Kidney glomerular epithelial cell (primary cell): ENCODE data around the gene IER2.

ENCODE experiments used
- DNase-seq: peaks from one replicate; lab custom pipeline; 2025; lab: John Stamatoyannopoulos, UW

IER2 gene

GRCh38 chr19:13119627-13120026, 30.6 kb upstream of the IER2 start:
- DNase-seq: no peak

GRCh38 chr19:13120031-13120430, 30.2 kb upstream of the IER2 start:
- DNase-seq: no peak

- no peak for DNase-seq
These were observed 29.4 kb upstream of the IER2 start for GRCh38 chr19:13120817-13121216.

GRCh38 chr19:13121551-13122274, 28.5 kb upstream of the IER2 start:
- no peak for DNase-seq

GRCh38 chr19:13122275-13122878, 27.8 kb upstream of the IER2 start:
- DNase-seq: no peak

GRCh38 chr19:13122980-13123957, 26.9 kb upstream of the IER2 start:
- no peak for DNase-seq

- no peak for DNase-seq
These were observed 23.2 kb upstream of the IER2 start for GRCh38 chr19:13127051-13127450.

- DNase-seq: no peak
These were observed 22.2 kb upstream of the IER2 start for GRCh38 chr19:13127811-13128575.

GRCh38 chr19:13128583-13128982, 21.6 kb upstream of the IER2 start:
- DNase-seq: no peak

GRCh38 chr19:13129384-13129783, 20.8 kb upstream of the IER2 start:
- no peak for DNase-seq

GRCh38 chr19:13130886-13131490, 19.2 kb upstream of the IER2 start:
- no peak for DNase-seq

- DNase-seq: no peak
These were observed 17.6 kb upstream of the IER2 start for GRCh38 chr19:13132471-13133180.

- DNase-seq: no peak
These were observed 16.9 kb upstream of the IER2 start for GRCh38 chr19:13133241-13133870.

GRCh38 chr19:13134626-13135025, 15.6 kb upstream of the IER2 start:
- no peak for DNase-seq

GRCh38 chr19:13135068-13136062, 14.8 kb upstream of the IER2 start:
- DNase-seq: no peak

GRCh38 chr19:13137290-13137794, 12.9 kb upstream of the IER2 start:
- DNase-seq: no peak

- DNase-seq: no peak
These were observed 11.9 kb upstream of the IER2 start for GRCh38 chr19:13138171-13138915.

- DNase-seq: no peak
These were observed 11.4 kb upstream of the IER2 start for GRCh38 chr19:13138916-13139198.
